ENCODE measurements around the gene GPR137B.

DNA sequence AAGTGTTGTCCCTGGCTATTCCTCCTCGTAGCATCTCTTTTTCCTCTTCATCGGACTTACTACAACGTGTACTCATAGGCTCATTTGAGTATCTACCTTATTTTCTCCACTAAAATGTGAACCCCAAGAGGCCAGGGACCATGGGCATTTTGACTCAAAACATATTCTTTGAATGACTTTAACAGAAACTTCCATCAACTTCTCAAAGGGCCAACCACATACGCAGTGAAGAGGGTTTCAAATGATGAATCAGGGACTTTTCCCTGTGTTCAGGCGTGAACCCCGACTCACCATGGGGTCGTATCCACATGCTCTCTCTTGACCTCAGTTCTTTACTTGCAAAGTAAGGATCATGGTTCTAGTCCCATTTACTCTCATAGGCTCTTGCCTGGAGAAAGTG lies 20.2 kb upstream of the GPR137B start:
- TF ChIP-seq, protein P1, sequence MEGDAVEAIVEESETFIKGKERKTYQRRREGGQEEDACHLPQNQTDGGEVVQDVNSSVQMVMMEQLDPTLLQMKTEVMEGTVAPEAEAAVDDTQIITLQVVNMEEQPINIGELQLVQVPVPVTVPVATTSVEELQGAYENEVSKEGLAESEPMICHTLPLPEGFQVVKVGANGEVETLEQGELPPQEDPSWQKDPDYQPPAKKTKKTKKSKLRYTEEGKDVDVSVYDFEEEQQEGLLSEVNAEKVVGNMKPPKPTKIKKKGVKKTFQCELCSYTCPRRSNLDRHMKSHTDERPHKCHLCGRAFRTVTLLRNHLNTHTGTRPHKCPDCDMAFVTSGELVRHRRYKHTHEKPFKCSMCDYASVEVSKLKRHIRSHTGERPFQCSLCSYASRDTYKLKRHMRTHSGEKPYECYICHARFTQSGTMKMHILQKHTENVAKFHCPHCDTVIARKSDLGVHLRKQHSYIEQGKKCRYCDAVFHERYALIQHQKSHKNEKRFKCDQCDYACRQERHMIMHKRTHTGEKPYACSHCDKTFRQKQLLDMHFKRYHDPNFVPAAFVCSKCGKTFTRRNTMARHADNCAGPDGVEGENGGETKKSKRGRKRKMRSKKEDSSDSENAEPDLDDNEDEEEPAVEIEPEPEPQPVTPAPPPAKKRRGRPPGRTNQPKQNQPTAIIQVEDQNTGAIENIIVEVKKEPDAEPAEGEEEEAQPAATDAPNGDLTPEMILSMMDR (IDR thresholded peaks at IDR 0.05; ENCODE audit: low read depth, low read length, missing input control), result no peak
- TF ChIP-seq, protein P2, sequence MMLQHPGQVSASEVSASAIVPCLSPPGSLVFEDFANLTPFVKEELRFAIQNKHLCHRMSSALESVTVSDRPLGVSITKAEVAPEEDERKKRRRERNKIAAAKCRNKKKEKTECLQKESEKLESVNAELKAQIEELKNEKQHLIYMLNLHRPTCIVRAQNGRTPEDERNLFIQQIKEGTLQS (IDR thresholded peaks at IDR 0.05), result no peak
- no peak for TF ChIP-seq HNF4G (IDR thresholded peaks at IDR 0.05)
- no peak for TF ChIP-seq YY1 (IDR thresholded peaks at IDR 0.05)
- TF ChIP-seq, protein P3, sequence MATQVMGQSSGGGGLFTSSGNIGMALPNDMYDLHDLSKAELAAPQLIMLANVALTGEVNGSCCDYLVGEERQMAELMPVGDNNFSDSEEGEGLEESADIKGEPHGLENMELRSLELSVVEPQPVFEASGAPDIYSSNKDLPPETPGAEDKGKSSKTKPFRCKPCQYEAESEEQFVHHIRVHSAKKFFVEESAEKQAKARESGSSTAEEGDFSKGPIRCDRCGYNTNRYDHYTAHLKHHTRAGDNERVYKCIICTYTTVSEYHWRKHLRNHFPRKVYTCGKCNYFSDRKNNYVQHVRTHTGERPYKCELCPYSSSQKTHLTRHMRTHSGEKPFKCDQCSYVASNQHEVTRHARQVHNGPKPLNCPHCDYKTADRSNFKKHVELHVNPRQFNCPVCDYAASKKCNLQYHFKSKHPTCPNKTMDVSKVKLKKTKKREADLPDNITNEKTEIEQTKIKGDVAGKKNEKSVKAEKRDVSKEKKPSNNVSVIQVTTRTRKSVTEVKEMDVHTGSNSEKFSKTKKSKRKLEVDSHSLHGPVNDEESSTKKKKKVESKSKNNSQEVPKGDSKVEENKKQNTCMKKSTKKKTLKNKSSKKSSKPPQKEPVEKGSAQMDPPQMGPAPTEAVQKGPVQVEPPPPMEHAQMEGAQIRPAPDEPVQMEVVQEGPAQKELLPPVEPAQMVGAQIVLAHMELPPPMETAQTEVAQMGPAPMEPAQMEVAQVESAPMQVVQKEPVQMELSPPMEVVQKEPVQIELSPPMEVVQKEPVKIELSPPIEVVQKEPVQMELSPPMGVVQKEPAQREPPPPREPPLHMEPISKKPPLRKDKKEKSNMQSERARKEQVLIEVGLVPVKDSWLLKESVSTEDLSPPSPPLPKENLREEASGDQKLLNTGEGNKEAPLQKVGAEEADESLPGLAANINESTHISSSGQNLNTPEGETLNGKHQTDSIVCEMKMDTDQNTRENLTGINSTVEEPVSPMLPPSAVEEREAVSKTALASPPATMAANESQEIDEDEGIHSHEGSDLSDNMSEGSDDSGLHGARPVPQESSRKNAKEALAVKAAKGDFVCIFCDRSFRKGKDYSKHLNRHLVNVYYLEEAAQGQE (IDR thresholded peaks at IDR 0.05), result no peak
- no peak for TF ChIP-seq RAD21 (IDR thresholded peaks at IDR 0.05)
- no peak for TF ChIP-seq FOXA2 (IDR thresholded peaks at IDR 0.05)
- no peak for TF ChIP-seq JUND (IDR thresholded peaks at IDR 0.05)
- TF ChIP-seq, protein P4, sequence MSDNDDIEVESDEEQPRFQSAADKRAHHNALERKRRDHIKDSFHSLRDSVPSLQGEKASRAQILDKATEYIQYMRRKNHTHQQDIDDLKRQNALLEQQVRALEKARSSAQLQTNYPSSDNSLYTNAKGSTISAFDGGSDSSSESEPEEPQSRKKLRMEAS (IDR thresholded peaks at IDR 0.05), result no peak
